GM12891 (cell line): ENCODE data around the gene HSD3B7.

Source experiments
- POLR2A ChIP-seq: IDR thresholded peaks from 2 replicates; pipeline ENCODE4 v1.6.1; 2011; ENCODE audit warnings: low read depth, low read length, control low read depth
- POLR2AphosphoS5 ChIP-seq: IDR thresholded peaks from 2 replicates; pipeline ENCODE4 v1.6.1; 2011; ENCODE audit warnings: low read depth, low read length, control low read depth

- TF ChIP-seq POLR2A (no peak), POLR2AphosphoS5 (no peak)
These were observed 40.3 kb downstream of the HSD3B7 start for GRCh38 chr16:31025339-31025738.
